B cell (primary cell): ENCODE data around the gene RPS15A. TPM values are rescaled to one million over a fixed set of nuclear protein-coding genes. Genes with fewer than 3 reads are reported as not detected.

Source experiments
- ATAC-seq: fragments of 200-7000 bp; cut with Tn5 transposase; one replicate; pipeline ENCODE4 v1.10.0; 2021; ENCODE audit warnings: low read depth, mild to moderate bottlenecking, moderate number of reproducible peaks, moderate library complexity
- CTCF ChIA-PET: fragments of 350-600 bp; sonication (Branson Sonifier 250); formaldehyde crosslinking; loops from one replicate; lab custom pipeline; 2021; ENCODE audit warnings: antibody characterized with exemption, inconsistent platforms; lab: Charles Lee
- POLR2A ChIA-PET: fragments of 350-600 bp; sonication (Branson Sonifier 250); formaldehyde crosslinking; loops from one replicate; lab custom pipeline; 2021; ENCODE audit warnings: antibody characterized with exemption; lab: Charles Lee
- DNase-seq: peaks from one replicate; pipeline ENCODE4 v3.0.0; 2013
- H2AFZ ChIP-seq: 2 replicates; pipeline ENCODE4 v1.6.1; 2012; ENCODE audit warnings: mild to moderate bottlenecking, low read depth, low read length; ENCODE audit not compliant: insufficient read depth, poor library complexity, severe bottlenecking
- H3K27ac ChIP-seq, 2 donors: 1 replicate in 1 of 2; 2 replicates in 1 of 2; pipeline ENCODE4 v1.5.1; 2012 to 2013; ENCODE audit warnings: low read length in 2 of 2, mild to moderate bottlenecking in 2 of 2, moderate library complexity in 1 of 2
- H3K27me3 ChIP-seq, 4 experiments: fragments of 200-600 bp in 1 of 4; sonication (generic) in 1 of 4; replicated peaks in 1 of 4; 1 replicate in 2 of 4; 2 replicates in 2 of 4; pipeline versions ENCODE4 v1.6.1 to v1.7.0; 2013 to 2016; ENCODE audit warnings: low read length in 3 of 4, mild to moderate bottlenecking in 2 of 4, mixed read lengths in 1 of 4, moderate library complexity in 1 of 4; ENCODE audit not compliant: insufficient read depth in 4 of 4, control insufficient read depth in 3 of 4; ENCODE audit errors: control extremely low read depth in 1 of 4
- H3K36me3 ChIP-seq, 2 experiments: replicated peaks in 1 of 2; 1 replicate in 1 of 2; 2 replicates in 1 of 2; pipeline versions ENCODE4 v1.6.1 to v1.7.1; 2013; ENCODE audit warnings: low read length in 1 of 2; ENCODE audit not compliant: insufficient read depth in 2 of 2, control insufficient read depth in 1 of 2; ENCODE audit errors: control extremely low read depth in 1 of 2, extremely low read depth in 1 of 2
- H3K4me1 ChIP-seq, 2 donors: fragments of 200-600 bp in 1 of 2; sonication (generic) in 1 of 2; 1 replicate in 1 of 2; 2 replicates in 1 of 2; pipeline versions ENCODE4 v1.5.1 to v1.6.1; 2013 to 2017; ENCODE audit warnings: low read length in 2 of 2; ENCODE audit not compliant: control insufficient read depth in 2 of 2, insufficient read depth in 2 of 2
- H3K4me2 ChIP-seq: replicated peaks from 2 replicates; pipeline ENCODE3; 2012; ENCODE audit warnings: mild to moderate bottlenecking, low read depth, low read length; ENCODE audit not compliant: poor library complexity, severe bottlenecking
- H3K4me3 ChIP-seq, 5 experiments: fragments of 200-600 bp in 1 of 5; sonication (generic) in 1 of 5; 1 replicate in 3 of 5; 2 replicates in 2 of 5; pipeline versions ENCODE4 v1.5.1 to v1.7.0; 2011 to 2016; ENCODE audit warnings: low read length in 4 of 5, mild to moderate bottlenecking in 4 of 5, low read depth in 2 of 5, control low read depth in 1 of 5, moderate library complexity in 1 of 5; ENCODE audit not compliant: insufficient read depth in 1 of 5; ENCODE audit errors: control extremely low read depth in 1 of 5, extremely low read depth in 1 of 5
- H3K79me2 ChIP-seq: fragments of 200-600 bp; sonication (generic); one replicate; pipeline ENCODE4 v1.6.0; 2016; ENCODE audit warnings: low read length; ENCODE audit not compliant: control insufficient read depth, insufficient read depth
- H3K9ac ChIP-seq: fragments of 200-600 bp; sonication (generic); 2 replicates; pipeline ENCODE4 v1.6.1; 2017; ENCODE audit warnings: mild to moderate bottlenecking, low read length, moderate library complexity
- H3K9me3 ChIP-seq, 3 donors: one replicate each; pipeline versions ENCODE4 v1.6.1 to v1.7.1; 2013; ENCODE audit warnings: low read length in 2 of 3; ENCODE audit not compliant: control insufficient read depth in 2 of 3, insufficient read depth in 1 of 3; ENCODE audit errors: control extremely low read depth in 1 of 3
- H4K20me1 ChIP-seq: 2 replicates; pipeline ENCODE4 v1.6.0; 2012; ENCODE audit warnings: mild to moderate bottlenecking, low read length; ENCODE audit not compliant: insufficient read depth, control insufficient read depth, poor library complexity, severe bottlenecking
- H3K27ac Mint-ChIP-seq: one replicate; pipeline ENCODE4 v1.8.0; 2021; ENCODE audit warnings: mixed read lengths
- H3K27me3 Mint-ChIP-seq: one replicate; pipeline ENCODE4 v1.8.0; 2021; ENCODE audit warnings: mixed read lengths
- H3K4me1 Mint-ChIP-seq: one replicate; pipeline ENCODE4 v1.8.0; 2021; ENCODE audit warnings: mixed read lengths
- H3K4me3 Mint-ChIP-seq: one replicate; pipeline ENCODE4 v1.8.0; 2021; ENCODE audit warnings: mixed read lengths
- H3K9me3 Mint-ChIP-seq: one replicate; pipeline ENCODE4 v1.8.0; 2022; ENCODE audit warnings: mixed read lengths; ENCODE audit not compliant: insufficient read depth
- EZH2 ChIP-seq: IDR thresholded peaks from 2 replicates; pipeline ENCODE4 v1.6.1; 2012; ENCODE audit warnings: borderline replicate concordance, low read depth, mild to moderate bottlenecking, moderate library complexity, low read length; ENCODE audit not compliant: insufficient read depth, poor library complexity, severe bottlenecking
- WGBS: methylation state at CpG from one replicate; pipeline ENCODE4 v1.1.5; 2013; ENCODE audit warnings: missing lambda C conversion rate; ENCODE audit not compliant: insufficient coverage; 5-methylcytosine and 5-hydroxymethylcytosine counted together
- intact Hi-C: fragments of 100-400 bp; cut with micrococcal nuclease; formaldehyde crosslinking; loops from one replicate; pipeline ENCODE4 v1.10.0; 2022
- polyA plus RNA-seq: library from polyadenylated mRNA; depleted of rRNA; stranded (reverse); fragments of >200 nt; gene quantifications from 2 replicates; pipeline ENCODE4 v1.2.3, GENCODE V29; 2012
- total RNA-seq, 2 donors: library from RNA; stranded (reverse); fragments of 120-200 nt in 1 of 2; gene quantifications; 1 replicate in 1 of 2; 2 replicates in 1 of 2; pipeline versions ENCODE4 v1.2.3 to v1.2.4, GENCODE V29; 2013 to 2022
- TF ChIP-seq, protein P1 (sequence below): fragments of 200-600 bp; IDR thresholded peaks from one replicate; pipeline ENCODE4 v1.8.0; 2022; ENCODE audit warnings: antibody characterized with exemption, mild to moderate bottlenecking

RPS15A gene
- total and polyA plus RNA-seq, 2 donors (not counting 1 experiment from before 2014, with no cell fraction given), result 2,321 to 5,957 TPM

DNA sequence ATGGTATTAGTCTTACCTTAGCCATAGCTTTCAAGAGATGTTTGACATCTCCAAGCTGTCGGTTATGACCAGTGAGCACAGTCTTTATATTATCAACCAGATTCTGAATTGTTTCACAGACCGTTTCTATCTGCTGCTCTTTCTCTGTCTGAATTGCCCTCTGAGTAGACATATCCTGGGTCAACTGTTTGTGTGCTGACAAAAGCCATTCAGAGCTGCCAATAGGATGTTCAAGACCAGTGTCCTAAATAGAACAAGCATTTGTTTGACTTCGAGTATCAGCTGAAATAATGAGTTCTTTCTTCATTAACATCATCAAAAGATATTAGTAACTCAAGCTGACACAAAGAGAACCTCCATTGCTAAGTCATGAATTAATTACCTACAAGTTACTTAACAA lies 26.2 kb upstream of the RPS15A start:
- H3K27me3 ChIP-seq, result no peaks in the 10 kb centered on the region
- Mint-ChIP-seq H3K4me1 (peaks cover 5% of the 10 kb centered on the region), H3K27me3 (no peaks in the 10 kb centered on the region), H3K9me3 (no peaks in the 10 kb centered on the region), H3K4me3 (no peak overlapping the region), H3K27ac (no peak overlapping the region)
- no peaks in the 10 kb centered on the region for H4K20me1 ChIP-seq
- H3K4me2 ChIP-seq, result no peak overlapping the region
- H3K27ac ChIP-seq, result no peak overlapping the region
- peaks cover 6 to 78% of the 10 kb centered on the region in 2 experiments for H3K36me3 ChIP-seq
- WGBS, result 89% methylated on average over 2 of the region's 3 CpGs
- H3K79me2 ChIP-seq, result no peaks in the 10 kb centered on the region
- ChIA-PET CTCF (interaction anchor here (1.4 to 1.5 kb wide), 2 partner anchors 15 to 16 kb away, joined by 4 to 6 read pairs; partner anchors contain the start of gene ARL6IP1), POLR2A (interaction anchor here (0.6 kb wide), 1 partner anchor 697 kb away, joined by 3 read pairs; no protein-coding TSS in a partner anchor)
- intact Hi-C loops, result no loop called here
- no peak overlapping the region for H3K9ac ChIP-seq
- H3K4me3 ChIP-seq, result no peak overlapping the region
- no peak overlapping the region for H2AFZ ChIP-seq
- no peaks in the 10 kb centered on the region for H3K4me1 ChIP-seq
- no peaks in the 10 kb centered on the region for H3K9me3 ChIP-seq
- TF ChIP-seq EZH2, result no peak
- TF ChIP-seq, protein P1, sequence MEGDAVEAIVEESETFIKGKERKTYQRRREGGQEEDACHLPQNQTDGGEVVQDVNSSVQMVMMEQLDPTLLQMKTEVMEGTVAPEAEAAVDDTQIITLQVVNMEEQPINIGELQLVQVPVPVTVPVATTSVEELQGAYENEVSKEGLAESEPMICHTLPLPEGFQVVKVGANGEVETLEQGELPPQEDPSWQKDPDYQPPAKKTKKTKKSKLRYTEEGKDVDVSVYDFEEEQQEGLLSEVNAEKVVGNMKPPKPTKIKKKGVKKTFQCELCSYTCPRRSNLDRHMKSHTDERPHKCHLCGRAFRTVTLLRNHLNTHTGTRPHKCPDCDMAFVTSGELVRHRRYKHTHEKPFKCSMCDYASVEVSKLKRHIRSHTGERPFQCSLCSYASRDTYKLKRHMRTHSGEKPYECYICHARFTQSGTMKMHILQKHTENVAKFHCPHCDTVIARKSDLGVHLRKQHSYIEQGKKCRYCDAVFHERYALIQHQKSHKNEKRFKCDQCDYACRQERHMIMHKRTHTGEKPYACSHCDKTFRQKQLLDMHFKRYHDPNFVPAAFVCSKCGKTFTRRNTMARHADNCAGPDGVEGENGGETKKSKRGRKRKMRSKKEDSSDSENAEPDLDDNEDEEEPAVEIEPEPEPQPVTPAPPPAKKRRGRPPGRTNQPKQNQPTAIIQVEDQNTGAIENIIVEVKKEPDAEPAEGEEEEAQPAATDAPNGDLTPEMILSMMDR, result no peak
- no peak for DNase-seq
- ATAC-seq, result no peak

DNA sequence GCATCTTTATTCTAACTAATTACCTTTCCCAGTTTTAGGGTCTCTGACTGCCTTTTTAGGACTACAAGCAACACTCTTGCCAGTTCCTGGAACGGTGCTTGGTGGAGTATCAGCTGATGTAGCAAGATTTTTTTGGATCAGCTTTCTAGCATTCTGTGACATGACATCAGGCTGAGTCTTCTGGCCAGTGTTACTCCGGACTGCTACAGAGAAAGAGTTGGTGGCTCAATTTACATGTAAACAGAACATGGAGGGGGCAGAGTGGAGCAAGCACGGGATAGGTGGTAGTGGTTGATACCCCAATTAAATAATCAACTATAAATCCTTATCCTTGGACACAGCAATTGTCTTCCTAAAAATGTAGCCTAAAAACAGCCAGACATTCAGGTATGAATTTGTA lies 21.8 kb upstream of the RPS15A start:
- H3K9me3 ChIP-seq, result no peaks in the 10 kb centered on the region
- Mint-ChIP-seq H3K27ac (no peak overlapping the region), H3K9me3 (no peaks in the 10 kb centered on the region), H3K4me3 (no peak overlapping the region), H3K4me1 (no peaks in the 10 kb centered on the region), H3K27me3 (no peaks in the 10 kb centered on the region)
- H3K9ac ChIP-seq, result no peak overlapping the region
- no CpG with 5 or more reads among the region's 3 CpGs for WGBS
- H3K4me2 ChIP-seq, result no peak overlapping the region
- no peak overlapping the region for H2AFZ ChIP-seq
- H3K27ac ChIP-seq, result no peak overlapping the region
- no peak overlapping the region for H3K4me3 ChIP-seq
- POLR2A ChIA-PET, result no interaction called here
- no peaks in the 10 kb centered on the region for H3K4me1 ChIP-seq
- peaks cover 10 to 73% of the 10 kb centered on the region in 2 experiments for H3K36me3 ChIP-seq
- H3K27me3 ChIP-seq, result no peaks in the 10 kb centered on the region
- DNase-seq (no peak), ATAC-seq (no peak)
- TF ChIP-seq EZH2, result no peak
- TF ChIP-seq, protein P1, result no peak
- H3K79me2 ChIP-seq, result no peaks in the 10 kb centered on the region
- no peaks in the 10 kb centered on the region for H4K20me1 ChIP-seq
- intact Hi-C loops, result no loop called here
- CTCF ChIA-PET, result no interaction called here
